Activated CD4-positive, CD25-positive, alpha-beta regulatory T cell treated with anti-CD3 and anti-CD28 coated beads, Interleukin-2, amount 50 U/mL, for 16 hours (primary cell): Measurements from ENCODE around the gene TTBK2.

Source experiments
- DNase-seq: peaks from one replicate; pipeline ENCODE4 v3.0.0-alpha.2; 2020; ENCODE audit warnings: low read depth, low spot score

TTBK2 gene

DNA sequence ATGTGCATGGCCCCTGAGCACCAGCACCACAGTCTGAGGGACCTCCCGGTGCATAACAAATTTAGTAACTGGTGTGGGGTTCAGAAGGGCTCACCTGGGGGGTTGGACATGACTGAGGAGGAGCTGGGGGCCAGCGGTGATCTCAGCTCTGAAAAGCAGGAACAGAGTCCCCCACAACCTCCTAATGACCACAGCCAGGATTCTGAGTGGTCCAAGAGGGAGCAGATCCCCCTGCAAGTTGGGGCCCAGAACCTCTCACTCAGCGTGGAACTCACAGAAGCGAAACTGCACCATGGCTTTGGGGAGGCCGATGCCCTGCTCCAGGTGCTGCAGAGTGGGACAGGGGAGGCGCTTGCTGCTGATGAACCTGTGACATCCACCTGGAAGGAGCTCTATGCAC lies 226.6 kb downstream of the TTBK2 start:
- DNase-seq = no peak

DNA sequence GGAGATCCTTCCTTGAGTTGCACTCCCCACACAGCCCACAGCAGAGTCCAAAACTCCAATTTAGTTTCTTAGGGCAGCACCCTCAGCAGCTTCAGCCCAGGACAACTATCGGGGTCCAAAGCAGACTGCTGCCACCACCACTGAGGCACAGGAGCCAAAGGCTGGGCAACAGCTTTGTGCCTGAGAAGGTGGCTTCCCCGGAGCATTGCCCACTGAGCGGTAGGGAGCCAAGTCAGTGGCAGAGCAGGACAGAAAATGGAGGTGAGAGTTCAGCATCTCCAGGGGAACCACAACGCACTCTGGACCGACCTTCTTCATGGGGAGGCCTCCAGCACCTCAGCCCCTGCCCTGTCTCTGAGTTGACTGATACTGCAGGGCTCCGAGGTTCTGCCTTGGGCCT lies 227.1 kb downstream of the TTBK2 start:
- no peak for DNase-seq

DNA sequence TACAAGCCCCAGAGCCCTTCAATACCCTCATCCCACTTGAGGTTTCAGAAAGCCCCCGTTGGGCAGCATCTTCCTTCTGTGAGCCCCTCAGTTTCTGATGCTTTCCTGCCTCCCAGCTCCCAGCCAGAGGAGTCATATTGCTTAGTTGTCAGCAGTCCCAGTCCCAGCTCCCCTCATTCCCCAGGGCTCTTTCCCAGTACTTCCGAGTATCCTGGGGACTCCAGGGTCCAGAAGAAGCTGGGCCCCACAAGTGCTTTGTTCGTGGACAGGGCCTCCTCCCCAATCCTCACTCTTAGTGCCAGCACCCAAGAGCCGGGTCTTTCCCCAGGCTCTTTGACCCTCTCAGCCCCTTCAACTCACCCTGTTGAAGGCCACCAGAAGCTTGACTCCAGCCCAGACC lies 227.6 kb downstream of the TTBK2 start:
- DNase-seq = no peak

DNA sequence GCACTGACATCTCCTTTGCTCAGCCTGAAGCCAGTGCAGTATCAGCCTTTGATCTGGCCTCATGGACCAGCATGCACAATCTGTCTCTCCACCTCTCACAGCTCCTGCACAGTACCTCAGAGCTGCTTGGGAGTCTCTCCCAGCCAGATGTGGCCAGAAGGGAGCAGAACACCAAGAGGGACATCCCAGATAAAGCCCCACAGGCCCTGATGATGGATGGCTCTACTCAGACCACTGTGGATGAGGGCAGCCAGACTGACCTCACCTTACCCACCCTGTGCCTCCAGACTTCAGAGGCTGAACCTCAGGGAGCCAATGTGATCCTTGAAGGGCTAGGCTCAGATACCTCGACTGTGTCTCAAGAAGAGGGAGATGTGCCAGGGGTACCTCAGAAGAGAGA lies 228.0 kb downstream of the TTBK2 start:
- DNase-seq = no peak

DNA sequence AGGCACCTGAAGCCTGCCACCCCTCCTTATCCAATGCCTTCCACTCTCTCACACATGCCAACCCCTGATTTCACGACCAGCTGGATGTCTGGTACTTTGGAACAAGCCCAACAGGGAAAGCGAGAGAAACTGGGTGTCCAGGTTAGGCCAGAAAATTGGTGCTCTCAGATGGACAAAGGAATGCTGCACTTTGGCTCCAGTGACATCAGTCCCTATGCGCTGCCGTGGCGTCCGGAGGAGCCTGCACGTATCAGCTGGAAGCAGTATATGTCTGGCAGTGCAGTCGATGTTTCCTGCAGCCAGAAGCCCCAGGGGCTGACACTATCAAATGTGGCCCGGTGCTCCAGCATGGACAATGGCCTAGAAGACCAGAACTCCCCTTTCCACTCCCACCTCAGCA lies 228.8 kb downstream of the TTBK2 start:
- no peak for DNase-seq

DNA sequence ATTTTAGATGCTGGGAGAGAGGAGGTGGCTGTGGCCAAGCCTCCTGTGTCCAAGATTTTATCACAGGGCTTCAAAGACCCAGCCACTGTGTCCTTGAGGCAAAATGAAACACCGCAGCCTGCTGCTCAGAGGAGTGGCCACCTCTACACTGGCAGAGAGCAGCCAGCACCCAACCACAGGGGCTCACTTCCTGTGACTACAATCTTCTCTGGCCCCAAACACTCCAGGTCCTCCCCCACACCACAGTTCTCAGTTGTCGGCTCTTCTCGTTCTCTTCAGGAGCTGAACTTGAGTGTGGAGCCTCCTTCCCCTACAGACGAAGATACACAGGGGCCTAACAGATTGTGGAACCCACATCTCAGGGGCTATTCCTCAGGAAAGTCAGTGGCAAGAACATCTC lies 229.3 kb downstream of the TTBK2 start:
- no peak for DNase-seq
